Activated naive CD8-positive, alpha-beta T cell treated with anti-CD3 and anti-CD28 coated beads for 36 hours (primary cell): Measurements from ENCODE around the gene INVS. TPM values are rescaled to one million over a fixed set of nuclear protein-coding genes. Genes with fewer than 3 reads are reported as not detected.
"Not testable (repeated sequence)": the region's sequence is repeated elsewhere in the genome, so short reads cannot be mapped to it uniquely, and the experiment has no call there.

Experiments used
- DNase-seq: peaks from one replicate; pipeline ENCODE4 v3.0.0; 2021
- H3K27ac Mint-ChIP-seq: one replicate; pipeline ENCODE4 v1.8.0; 2022; ENCODE audit warnings: mild to moderate bottlenecking, moderate library complexity, mixed read lengths
- H3K27me3 Mint-ChIP-seq: one replicate; pipeline ENCODE4 v1.8.0; 2022; ENCODE audit warnings: mild to moderate bottlenecking, mixed read lengths
- H3K36me3 Mint-ChIP-seq: one replicate; pipeline ENCODE4 v1.8.0; 2021; ENCODE audit warnings: mild to moderate bottlenecking, mixed read lengths
- H3K4me1 Mint-ChIP-seq: one replicate; pipeline ENCODE4 v1.8.0; 2021; ENCODE audit warnings: mixed read lengths
- H3K4me3 Mint-ChIP-seq: one replicate; pipeline ENCODE4 v1.8.0; 2022; ENCODE audit warnings: mild to moderate bottlenecking, moderate library complexity, mixed read lengths
- H3K9me3 Mint-ChIP-seq: one replicate; pipeline ENCODE4 v1.8.0; 2022; ENCODE audit warnings: mixed read lengths
- total RNA-seq, 2 experiments: library from RNA; stranded (reverse); gene quantifications; one replicate each; pipeline ENCODE4 v1.2.3, GENCODE V29; 2021

INVS gene
- total RNA-seq, 2 experiments from 2014 or later = 16.4 to 16.8 TPM

- no peak for DNase-seq
- Mint-ChIP-seq H3K27ac (no peak overlapping the region), H3K4me1 (peaks cover 16% of the 10 kb centered on the region), H3K9me3 (no peaks in the 10 kb centered on the region), H3K4me3 (no peak overlapping the region), H3K36me3 (peaks cover 12% of the 10 kb centered on the region), H3K27me3 (no peaks in the 10 kb centered on the region)
These were observed 28.7 kb upstream of the INVS start for GRCh38 chr9:100070104-100071041.

DNA sequence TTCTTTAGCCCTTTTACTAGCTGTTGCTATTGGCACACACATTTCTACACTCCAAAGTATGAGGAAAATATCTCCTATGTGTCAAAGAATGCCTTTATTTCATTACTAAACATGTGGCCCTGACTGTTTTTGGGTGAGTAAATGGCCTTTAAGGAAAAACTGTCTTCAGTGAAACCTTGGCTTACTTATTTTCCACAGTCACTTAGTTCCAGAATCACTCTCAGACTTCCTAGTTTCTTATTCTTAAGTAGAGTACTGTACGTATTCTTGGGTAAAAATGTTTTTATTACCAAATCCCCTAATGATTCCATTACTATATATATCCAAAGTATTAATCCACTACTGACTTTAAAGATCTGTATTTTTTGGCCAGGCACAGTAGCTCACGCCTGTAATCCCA is 27.8 kb upstream of the INVS start:
- H3K27ac Mint-ChIP-seq = no peak overlapping the region
- H3K9me3 Mint-ChIP-seq = no peaks in the 10 kb centered on the region
- peaks cover 12% of the 10 kb centered on the region for H3K4me1 Mint-ChIP-seq
- peaks cover 14% of the 10 kb centered on the region for H3K36me3 Mint-ChIP-seq
- no peak overlapping the region for H3K4me3 Mint-ChIP-seq
- H3K27me3 Mint-ChIP-seq = no peaks in the 10 kb centered on the region
- DNase-seq = no peak

DNA sequence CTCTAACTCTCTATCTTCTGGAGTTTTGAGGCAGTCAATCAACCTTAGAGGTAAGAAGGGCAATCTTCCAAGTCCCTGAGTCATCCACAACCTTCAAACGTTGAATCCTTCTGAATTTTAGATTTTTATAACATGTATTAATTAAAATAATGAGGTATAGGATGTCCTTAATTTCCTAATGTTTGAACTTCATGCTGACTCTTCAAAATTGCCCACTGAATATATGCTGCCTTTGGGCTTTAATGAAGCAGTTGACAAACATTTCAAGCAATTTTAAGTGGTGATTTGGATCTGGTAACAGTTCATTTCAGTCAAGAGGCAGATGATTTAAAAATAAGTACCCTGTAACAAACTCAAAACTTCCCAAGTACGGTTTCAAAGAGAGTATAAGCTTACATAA is 26.2 kb upstream of the INVS start:
- peaks cover 13% of the 10 kb centered on the region for H3K36me3 Mint-ChIP-seq
- no peak overlapping the region for H3K4me3 Mint-ChIP-seq
- H3K27me3 Mint-ChIP-seq = no peaks in the 10 kb centered on the region
- no peak overlapping the region for H3K27ac Mint-ChIP-seq
- H3K4me1 Mint-ChIP-seq = peaks cover 9% of the 10 kb centered on the region
- DNase-seq = no peak
- H3K9me3 Mint-ChIP-seq = no peaks in the 10 kb centered on the region

DNA sequence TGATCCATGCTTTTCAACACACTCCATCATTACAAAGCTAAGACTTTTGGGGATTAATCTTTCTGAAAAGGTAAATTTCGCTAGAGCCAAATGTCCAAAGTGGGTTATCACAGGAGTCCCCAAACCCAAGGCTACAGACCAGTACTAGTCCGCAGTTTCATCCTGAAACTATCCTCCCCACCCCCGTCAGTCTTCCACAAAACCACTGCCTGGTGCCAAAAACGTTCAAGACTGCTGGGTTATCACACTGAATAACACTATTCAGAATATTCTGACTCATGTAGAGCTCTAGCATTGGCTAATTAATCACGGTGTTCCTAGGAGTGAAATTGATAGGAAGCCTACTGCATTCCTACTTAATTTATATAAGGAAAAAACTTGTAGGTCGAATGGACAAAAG is 24.9 kb upstream of the INVS start:
- Mint-ChIP-seq H3K27ac (no peak overlapping the region), H3K36me3 (peaks cover 17% of the 10 kb centered on the region), H3K4me3 (no peak overlapping the region), H3K27me3 (no peaks in the 10 kb centered on the region), H3K9me3 (no peaks in the 10 kb centered on the region), H3K4me1 (peaks cover 14% of the 10 kb centered on the region)
- DNase-seq = no peak

DNA sequence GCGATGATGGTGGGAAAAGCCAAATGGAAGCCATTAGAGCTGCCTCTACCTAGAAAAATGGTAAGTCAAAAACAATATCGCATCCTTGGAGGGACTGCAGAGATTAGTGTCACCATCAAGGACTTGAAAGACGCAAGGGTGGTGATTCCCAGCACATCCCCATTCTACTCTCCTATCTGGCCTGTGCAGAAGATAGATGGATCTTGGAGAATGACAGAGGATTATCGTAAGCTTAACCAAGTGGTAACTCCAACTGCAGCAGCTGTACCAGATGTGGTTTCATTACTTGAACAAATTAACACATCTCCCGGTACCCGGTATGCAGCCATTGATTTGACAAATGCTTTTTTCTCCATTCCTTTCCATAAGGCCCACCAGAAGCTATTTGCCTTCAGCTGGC is 24.1 kb upstream of the INVS start:
- Mint-ChIP-seq H3K27ac (no peak overlapping the region), H3K4me3 (no peak overlapping the region), H3K27me3 (no peaks in the 10 kb centered on the region), H3K4me1 (peaks cover 15% of the 10 kb centered on the region), H3K9me3 (no peaks in the 10 kb centered on the region), H3K36me3 (peaks cover 16% of the 10 kb centered on the region)
- DNase-seq = no peak

DNA sequence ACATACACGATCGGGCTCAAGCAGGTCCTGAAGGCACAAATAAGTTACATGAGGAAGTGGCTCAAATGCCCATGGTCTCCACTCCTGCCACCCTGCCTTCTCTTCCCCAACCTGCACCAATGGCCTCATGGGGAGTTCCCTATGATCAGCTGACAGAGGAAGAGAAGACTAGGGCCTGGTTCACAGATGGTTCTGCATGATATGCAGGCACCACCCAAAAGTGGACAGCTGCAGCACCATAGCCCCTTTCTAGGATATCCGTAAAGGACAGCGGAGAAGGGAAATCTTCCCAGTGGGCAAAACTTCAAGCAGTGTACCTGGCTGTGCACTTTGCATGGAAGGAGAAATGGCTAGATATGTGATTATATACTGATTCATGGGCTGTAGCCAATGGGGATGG is 22.8 kb upstream of the INVS start:
- not testable (repeated sequence) for H3K4me3 Mint-ChIP-seq, DNase-seq, H3K27ac Mint-ChIP-seq, H3K27me3 Mint-ChIP-seq, H3K9me3 Mint-ChIP-seq
- Mint-ChIP-seq H3K36me3 (peaks cover 16% of the 10 kb centered on the region), H3K4me1 (peaks cover 18% of the 10 kb centered on the region)

DNA sequence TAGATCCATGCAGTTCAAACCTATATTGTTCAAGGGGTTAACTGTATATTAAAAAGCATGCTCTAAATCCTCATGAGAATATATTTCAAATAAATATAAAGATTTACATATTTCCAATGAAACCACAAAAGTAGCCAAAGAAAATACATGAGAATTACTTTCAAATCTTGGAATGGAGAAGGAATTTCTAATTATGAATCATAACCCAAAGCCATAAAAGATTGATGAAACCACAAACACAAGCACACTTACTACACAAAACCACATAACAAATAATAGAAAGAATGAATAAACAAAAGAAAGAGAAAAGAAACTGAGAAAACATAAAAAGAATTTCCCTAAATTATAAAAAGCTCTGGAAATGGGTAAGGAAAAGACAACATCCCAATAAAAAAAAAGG is 16.3 kb upstream of the INVS start:
- Mint-ChIP-seq H3K27ac (no peak overlapping the region), H3K4me1 (peaks cover 68% of the 10 kb centered on the region), H3K9me3 (no peaks in the 10 kb centered on the region)

DNA sequence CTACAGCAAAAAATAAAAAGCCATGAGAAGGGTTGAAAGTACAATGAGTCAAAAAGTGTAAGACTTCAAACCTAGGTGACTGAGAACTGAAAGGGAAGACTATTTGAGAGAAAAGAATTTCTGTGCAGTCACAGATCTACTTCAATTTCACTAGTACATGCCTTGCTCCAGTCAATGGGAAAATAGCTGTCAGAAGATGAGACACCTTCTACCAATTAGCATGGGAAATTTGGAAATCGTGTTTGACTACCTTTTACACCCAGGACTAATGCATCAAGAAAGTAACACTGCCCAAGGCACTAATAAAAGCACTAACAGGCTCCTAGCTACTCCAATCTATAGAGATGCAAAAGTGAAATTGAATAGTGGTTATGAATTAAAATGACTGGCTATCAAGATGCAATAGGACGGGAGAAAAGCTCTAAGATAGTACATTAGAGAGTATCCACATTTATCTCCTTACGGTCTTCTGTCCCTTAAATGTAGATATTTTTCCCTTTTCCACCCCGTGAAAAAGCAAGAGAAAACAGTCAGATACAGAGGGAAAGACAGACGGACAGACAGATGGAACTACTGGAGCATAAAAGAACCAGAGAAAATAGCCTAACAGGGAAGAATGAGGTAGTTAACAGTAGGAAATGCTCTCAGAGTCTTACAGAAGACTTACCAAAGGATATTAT is 15.5 kb upstream of the INVS start:
- H3K4me1 Mint-ChIP-seq = peaks cover 73% of the 10 kb centered on the region

More for the DNA sequence above, 16.3 kb upstream of the INVS start:
- no peaks in the 10 kb centered on the region for H3K27me3 Mint-ChIP-seq
- no peak for DNase-seq
- H3K4me3 Mint-ChIP-seq = no peak overlapping the region
- peaks cover 4% of the 10 kb centered on the region for H3K36me3 Mint-ChIP-seq

GRCh38 chr9:100084128-100084453 is 15.0 kb upstream of the INVS start:
- Mint-ChIP-seq H3K4me3 (no peak overlapping the region), H3K9me3 (no peaks in the 10 kb centered on the region), H3K27ac (peak overlapping the region; percentile 70)

More for the DNA sequence above, 15.5 kb upstream of the INVS start:
- Mint-ChIP-seq H3K27me3 (no peaks in the 10 kb centered on the region), H3K36me3 (peaks cover 4% of the 10 kb centered on the region), H3K9me3 (no peaks in the 10 kb centered on the region), H3K4me3 (peak overlapping the region; percentile 49), H3K27ac (peak overlapping the region; percentile 70)
- DNase-seq = no peak

DNA sequence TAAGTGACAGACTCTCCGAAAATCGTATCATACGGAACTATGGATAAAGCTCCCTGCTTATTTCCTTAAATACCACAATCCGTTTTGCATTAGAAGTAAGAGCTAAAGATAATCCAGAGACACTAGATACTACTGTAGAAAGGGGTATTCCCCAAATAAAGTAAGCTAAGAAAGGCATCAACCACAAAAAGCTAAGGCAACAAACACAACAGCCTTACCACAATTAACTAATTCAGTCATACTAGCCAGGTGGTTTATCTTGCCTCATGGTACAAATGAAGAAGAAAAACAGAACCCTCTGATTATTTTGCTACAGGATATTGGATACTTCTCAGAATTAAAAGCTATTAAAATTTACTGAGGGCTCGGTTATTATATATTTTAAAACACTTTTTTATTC is 14.3 kb upstream of the INVS start:
- H3K27ac Mint-ChIP-seq = no peak overlapping the region
- DNase-seq = no peak
- H3K36me3 Mint-ChIP-seq = no peaks in the 10 kb centered on the region
- peaks cover 75% of the 10 kb centered on the region for H3K4me1 Mint-ChIP-seq
- no peaks in the 10 kb centered on the region for H3K27me3 Mint-ChIP-seq
- H3K4me3 Mint-ChIP-seq = no peak overlapping the region
- no peaks in the 10 kb centered on the region for H3K9me3 Mint-ChIP-seq

More at GRCh38 chr9:100084128-100084453, 15.0 kb upstream of the INVS start:
- no peak for DNase-seq
- H3K27me3 Mint-ChIP-seq = no peaks in the 10 kb centered on the region
- H3K4me1 Mint-ChIP-seq = peaks cover 74% of the 10 kb centered on the region
- H3K36me3 Mint-ChIP-seq = no peaks in the 10 kb centered on the region

DNA sequence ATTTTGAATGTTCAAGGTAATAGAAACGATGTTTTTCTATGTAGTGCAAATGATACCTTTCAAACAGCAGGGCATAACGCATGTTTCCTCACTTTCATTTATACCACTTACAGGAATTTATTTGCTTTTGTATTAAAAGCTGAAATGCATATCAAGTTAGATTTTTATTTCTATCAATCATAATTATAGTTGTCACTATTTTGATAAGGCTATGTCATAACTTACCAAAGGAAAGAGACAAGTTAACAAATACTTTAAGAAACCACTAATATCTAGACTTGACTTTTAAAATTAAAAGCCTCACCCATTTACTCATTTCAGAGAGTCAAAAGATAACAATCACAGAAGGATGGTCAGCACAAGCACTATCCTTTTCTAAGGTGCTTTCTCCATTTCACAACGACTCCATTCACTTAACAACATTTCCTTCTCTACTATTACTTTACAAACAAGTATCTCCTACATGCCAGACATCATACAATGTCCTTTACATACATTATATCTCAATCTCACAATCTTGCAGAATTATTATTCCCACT is 12.9 kb upstream of the INVS start:
- H3K4me1 Mint-ChIP-seq = peaks cover 74% of the 10 kb centered on the region
- no peaks in the 10 kb centered on the region for H3K27me3 Mint-ChIP-seq
- peak overlapping the region; percentile 22 for H3K27ac Mint-ChIP-seq
- H3K36me3 Mint-ChIP-seq = no peaks in the 10 kb centered on the region
- no peak for DNase-seq
- H3K4me3 Mint-ChIP-seq = no peak overlapping the region
- no peaks in the 10 kb centered on the region for H3K9me3 Mint-ChIP-seq

GRCh38 chr9:100087218-100087617 is 11.8 kb upstream of the INVS start:
- no peaks in the 10 kb centered on the region for H3K9me3 Mint-ChIP-seq
- no peak overlapping the region for H3K4me3 Mint-ChIP-seq
- H3K4me1 Mint-ChIP-seq = peaks cover 77% of the 10 kb centered on the region
- no peaks in the 10 kb centered on the region for H3K27me3 Mint-ChIP-seq
- no peaks in the 10 kb centered on the region for H3K36me3 Mint-ChIP-seq
- no peak for DNase-seq
- H3K27ac Mint-ChIP-seq = peak overlapping the region; percentile 6

- Mint-ChIP-seq H3K27me3 (no peaks in the 10 kb centered on the region), H3K4me3 (no peak overlapping the region), H3K4me1 (peaks cover 73% of the 10 kb centered on the region), H3K27ac (peak overlapping the region; percentile 63), H3K9me3 (no peaks in the 10 kb centered on the region), H3K36me3 (no peaks in the 10 kb centered on the region)
- DNase-seq = no peak
These were observed 10.8 kb upstream of the INVS start for GRCh38 chr9:100088202-100088601.

DNA sequence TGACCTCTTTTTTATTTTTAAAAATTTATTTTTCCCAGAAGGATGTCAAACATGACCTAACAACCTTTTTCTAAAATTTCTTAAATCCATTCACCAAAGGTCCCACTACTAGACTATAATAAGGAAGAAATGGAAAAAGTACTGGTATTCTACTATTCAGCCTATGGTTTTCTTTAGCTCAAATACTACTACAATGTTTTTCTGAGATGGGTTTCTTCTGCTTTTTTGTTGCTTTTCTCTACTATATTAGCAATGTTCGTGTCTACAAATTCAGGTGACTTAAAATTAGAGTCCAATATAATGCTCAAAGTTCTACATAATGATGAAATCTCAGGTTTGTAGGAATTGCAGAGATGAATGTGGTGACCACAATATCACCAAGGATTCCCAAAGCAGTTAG is 8.2 kb upstream of the INVS start:
- no peak overlapping the region for H3K27ac Mint-ChIP-seq
- peaks cover 5% of the 10 kb centered on the region for H3K36me3 Mint-ChIP-seq
- H3K4me3 Mint-ChIP-seq = no peak overlapping the region
- H3K9me3 Mint-ChIP-seq = no peaks in the 10 kb centered on the region
- no peaks in the 10 kb centered on the region for H3K27me3 Mint-ChIP-seq
- H3K4me1 Mint-ChIP-seq = peaks cover 60% of the 10 kb centered on the region
- no peak for DNase-seq

DNA sequence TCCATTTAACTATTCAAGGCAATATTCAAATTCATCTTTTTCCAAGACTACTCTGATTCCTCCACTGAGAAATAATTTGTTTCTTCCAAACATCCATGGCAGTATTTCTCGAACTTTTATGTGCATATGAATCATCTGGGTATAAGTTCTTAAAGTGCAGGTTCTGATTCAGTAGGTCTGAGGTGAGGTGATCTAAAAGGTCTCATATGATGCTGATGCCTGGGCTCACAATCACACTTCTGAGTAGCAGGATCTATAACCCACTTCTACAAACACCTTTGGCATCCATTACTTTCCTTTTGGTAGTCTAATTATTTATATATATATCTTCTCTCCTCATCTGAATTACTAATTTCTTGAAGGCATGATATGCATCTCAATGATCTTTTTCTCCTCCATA is 7.4 kb upstream of the INVS start:
- no peak overlapping the region for H3K4me3 Mint-ChIP-seq

More for the DNA sequence above, 7.4 kb upstream of the INVS start:
- Mint-ChIP-seq H3K36me3 (peaks cover 5% of the 10 kb centered on the region), H3K27ac (no peak overlapping the region), H3K9me3 (no peaks in the 10 kb centered on the region), H3K27me3 (no peaks in the 10 kb centered on the region), H3K4me1 (peaks cover 58% of the 10 kb centered on the region)
- no peak for DNase-seq
